Umbilical cord (tissue), 2 donors: ENCODE measurements around the gene PI4KB. TPM values are rescaled to one million over a fixed set of nuclear protein-coding genes. Genes with fewer than 3 reads are reported as not detected.
"Not testable (repeated sequence)": the region's sequence is repeated elsewhere in the genome, so short reads cannot be mapped to it uniquely, and the experiment has no call there.

Experiments
- DNase-seq: peaks from one replicate; pipeline ENCODE4 v3.0.0-alpha.2; 2015; ENCODE audit warnings: low spot score
- total RNA-seq: library from RNA; depleted of rRNA; stranded (reverse); fragments of >200 nt; gene quantifications from one replicate; pipeline ENCODE4 v1.2.3, GENCODE V29; 2014; ENCODE audit warnings: low replicate concordance; ENCODE audit not compliant: insufficient read depth

PI4KB gene
- 44.3 TPM for total RNA-seq

DNA sequence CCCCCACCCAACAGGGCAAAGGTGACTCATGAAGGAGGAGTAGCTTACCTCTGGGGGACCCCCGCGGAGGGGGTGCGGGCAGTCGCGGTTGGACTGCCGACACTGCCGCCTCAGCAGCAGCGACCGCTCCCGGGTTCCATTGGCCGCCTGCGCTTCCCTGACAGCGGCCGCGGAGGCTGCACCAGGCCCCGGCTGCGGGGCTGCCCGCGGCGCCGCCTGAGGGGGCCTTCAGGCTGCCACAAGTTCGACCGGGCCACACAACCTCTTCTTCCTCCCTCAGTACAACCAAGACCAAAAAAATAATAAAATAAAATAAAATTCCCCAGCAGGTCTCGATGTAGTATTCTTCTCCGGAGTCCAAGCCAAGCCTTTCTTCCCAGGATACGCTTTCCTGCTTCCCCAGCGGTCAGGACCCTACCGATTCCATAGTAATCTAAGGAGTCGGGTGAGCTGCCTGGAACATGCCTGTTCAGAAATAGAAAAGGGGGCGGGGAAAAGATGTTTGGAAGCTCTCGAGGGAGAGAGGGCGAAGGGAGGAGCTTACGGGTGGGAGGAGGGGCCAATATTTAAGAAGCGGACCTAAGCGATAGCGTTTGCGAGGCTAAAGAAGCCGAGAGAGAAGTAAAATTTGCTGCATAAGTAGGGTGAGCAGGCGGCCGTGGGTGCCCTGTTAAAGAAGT is at the start of gene PI4KB:
Gene PI4KB, minus strand, starts transcription at position 194 of the 680 bp plus-strand sequence. CDS start 10,935 bp downstream, outside the sequence.
- peak; percentile 100 for DNase-seq

- DNase-seq, result no peak
Measured at GRCh38 chr1:151373196-151373595, 46.0 kb upstream of the PI4KB start.

DNA sequence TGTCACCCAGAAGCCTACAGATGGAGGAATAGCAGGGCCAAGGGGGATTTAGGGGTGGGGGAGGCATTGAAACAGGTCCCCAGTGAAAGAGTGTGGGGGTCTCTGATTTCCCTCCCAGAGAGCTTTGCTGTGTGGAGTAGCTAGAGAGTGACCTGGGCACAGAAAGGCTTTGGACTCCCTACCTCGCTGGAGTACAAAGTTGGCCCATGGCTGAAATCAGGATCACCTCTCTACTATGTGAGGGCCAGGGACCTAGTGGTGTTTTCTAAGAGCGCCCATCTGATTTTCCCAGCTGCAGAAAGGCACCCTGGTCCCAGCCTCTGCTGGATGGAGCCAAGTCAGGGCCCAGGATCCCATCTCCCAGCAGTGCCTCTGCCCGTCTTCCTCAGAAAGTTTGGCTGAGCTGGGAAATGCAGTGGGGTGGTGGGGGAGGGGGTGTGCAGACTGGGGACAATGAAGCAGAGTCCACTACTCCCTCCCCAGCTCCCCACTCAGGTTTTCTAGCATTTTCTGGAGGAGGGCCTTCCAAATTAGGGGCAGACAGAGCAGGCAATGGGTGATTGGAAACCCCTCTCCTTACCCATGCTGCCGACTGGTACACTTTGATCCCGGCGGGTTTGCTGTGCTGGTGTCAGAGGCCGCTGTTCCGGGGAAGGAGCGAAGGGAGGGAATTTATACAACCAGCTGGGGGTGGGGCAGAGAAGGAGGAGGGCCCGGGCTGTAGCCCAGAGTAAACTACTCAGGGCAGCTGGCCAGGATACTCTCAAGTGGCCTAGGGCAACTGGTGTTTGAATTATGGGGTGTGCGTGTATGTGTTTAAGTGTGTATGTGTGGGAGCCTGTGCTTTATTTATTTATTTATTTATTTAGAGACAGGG is 45.1 kb upstream of the PI4KB start, which contains the start of gene SELENBP1:
Gene SELENBP1, minus strand, starts transcription at position 648 of the 877 bp plus-strand sequence. Its CDS starts 64 bp downstream, at position 584.
- peak; percentile 90 for DNase-seq

DNA sequence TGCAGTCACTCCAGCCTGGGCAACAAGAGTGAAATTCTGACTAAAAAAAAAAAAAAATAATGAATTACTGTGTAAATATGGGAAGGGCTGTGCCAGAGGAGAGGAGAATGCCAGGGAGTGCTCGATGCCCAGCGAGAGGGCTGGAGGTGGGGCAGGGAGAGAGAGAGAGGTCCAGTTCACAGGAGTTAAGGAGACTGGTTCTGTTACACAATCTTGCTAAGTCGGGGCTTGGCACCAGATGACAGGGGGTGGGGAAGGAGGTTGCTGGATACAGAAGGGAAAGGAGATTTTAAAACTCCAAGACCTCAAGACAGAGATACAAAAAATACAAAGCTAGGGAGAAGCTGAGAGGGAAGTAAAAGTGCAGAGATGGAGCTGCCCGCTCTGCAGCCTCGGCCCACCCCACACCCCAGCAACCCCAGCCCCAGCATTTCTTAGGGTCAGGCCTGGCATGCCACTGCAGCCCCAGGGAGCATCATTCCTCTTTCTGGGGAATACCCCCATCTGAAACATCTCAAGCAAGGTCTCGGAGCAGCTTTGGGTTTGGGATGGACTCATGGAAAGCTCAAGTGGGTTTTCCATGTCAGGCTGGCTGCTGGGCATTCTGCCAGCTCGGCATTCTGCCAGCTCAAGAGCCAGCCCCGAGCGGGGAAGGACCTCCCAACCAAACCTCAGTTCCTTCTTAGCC is 44.3 kb upstream of the PI4KB start:
- DNase-seq, result peak; percentile 87

DNA sequence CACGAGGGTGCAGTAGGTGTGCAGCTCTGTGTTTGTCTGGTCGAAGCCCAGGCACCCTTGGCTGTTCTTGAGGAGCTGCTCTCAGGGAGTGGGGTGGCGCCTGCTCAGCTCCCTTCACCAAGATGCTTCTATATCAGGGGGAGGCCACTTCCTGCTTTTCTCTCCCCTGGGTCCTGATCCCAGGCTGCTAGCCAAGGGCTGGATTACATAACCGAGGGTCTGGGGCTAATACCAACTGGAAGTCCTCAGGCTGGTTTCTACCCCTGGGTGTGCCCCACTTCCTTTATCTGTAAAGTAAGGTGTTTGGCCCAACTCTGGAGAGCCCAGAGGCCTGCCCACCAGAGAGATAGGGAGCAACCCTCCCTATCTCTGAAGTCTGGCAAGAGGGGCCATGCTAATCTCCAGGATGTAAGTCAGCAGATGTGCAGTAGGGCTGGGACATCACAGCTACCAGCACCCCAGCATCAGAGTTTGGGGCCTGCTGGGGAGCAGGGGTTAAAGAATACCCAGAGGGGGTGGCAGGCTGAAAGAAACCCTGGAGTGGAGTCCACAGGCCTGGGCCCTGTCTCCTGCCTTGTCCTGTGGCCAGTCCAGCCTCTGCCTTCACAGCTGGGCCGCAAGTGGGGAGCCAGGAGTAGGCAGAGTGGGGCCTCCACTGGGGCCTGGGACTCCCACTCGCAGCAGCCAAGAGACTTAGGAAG is 43.1 kb upstream of the PI4KB start:
- peak; percentile 85 for DNase-seq

DNA sequence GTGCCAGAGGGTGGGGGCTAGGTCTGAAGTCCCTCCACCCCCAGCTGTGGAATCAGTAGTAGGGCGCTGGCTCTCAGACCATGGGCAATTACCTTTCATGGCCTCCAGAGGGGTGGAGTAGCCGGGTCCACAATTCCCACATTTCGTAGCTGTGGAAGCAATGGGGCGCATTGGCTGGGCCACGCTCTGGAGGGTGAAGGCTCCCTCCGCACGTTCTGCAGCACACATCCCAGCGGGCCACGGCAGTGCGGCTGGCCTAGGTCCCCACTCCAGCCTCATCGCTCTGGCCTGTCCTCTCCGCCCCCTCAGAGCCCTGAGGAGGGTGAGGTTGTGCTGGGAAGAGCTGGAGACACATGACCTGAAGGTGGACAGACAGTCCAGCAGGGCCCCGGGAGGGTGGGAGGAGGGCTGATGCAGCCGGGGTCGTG is 42.4 kb upstream of the PI4KB start:
- DNase-seq, result no peak

- no peak for DNase-seq
Measured at GRCh38 chr1:151369302-151369610, 42.0 kb upstream of the PI4KB start.

- DNase-seq, result no peak
Measured at GRCh38 chr1:151368393-151369301, 41.4 kb upstream of the PI4KB start.

DNA sequence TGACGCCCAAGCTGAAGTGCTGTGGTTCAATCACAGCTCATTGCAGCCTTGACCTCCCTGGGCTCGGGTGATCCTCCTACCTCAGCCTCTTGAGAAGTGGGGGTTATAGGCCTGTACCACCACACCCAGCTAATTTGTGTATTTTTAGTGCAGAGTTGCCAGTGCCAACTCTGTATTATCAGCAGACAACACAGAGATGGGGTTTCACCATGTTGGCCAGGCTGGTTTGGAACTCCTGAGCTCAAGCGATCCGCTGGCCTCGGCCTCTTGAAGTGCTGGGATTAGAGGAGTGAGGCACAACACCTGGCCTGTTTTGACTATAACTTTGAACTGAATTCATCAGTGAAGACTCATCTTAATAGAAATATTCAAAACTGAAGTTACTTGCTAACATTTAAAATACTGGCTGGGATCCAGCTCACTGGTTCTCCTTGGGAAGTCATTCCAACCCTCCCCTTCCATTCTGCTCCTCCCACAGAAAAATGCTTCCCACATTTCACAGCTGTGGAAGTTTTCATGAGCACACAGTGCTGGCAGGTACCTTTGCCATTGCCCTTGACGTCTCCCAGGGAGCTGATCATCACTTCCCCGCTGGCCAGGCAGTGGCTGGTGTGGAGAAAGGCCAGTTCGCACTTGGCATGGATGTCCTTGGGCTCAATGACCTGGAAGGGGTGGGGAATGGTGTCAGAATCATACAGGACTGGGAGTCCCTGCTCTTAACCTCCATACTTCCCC is 40.6 kb upstream of the PI4KB start:
- peak; percentile 53 for DNase-seq

GRCh38 chr1:151364996-151365395 is 37.8 kb upstream of the PI4KB start:
- no peak for DNase-seq

DNA sequence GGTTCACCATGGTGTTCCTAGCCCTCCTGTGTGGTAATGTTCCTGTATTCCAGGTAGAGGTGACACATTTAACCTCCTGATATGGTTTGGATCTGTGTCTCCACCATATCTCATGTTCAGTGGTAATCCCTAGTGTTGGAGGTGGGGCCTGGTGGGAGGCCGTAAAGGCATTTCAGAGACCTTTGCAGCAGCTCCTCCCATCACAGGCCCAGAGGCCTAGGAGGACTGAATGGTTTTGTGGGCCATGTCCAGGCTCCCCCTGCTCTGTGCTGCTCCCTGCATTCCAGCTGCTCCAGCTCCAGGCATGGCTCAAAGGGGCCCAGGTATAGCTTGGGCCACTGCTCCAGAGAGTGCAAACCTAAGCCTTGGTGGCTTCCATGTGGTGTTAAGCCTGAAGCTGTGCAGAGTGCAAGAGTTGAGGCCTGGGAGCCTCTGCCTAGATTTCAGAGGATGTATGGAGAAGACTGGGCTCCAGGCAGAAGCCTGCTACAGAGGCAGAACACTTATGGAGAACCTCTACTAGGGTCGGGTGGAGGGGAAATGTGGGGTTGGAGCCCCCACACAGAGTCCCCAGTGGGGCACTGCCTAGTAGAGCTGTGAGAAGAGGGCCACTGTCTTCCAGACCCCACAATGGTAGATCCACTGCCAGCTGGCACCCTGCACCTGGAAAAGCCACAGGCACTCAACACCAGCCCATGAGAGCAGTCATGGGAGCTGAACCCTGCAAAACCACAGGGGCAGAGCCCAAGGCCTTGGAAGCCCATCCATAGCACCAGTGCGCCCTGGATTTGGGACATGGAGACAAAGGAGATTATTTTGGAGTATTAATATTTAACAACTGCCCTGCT is 35.3 kb upstream of the PI4KB start:
- no peak for DNase-seq

GRCh38 chr1:151361883-151362282 is 34.7 kb upstream of the PI4KB start:
- DNase-seq, result no peak

- peak; percentile 86 for DNase-seq
Measured at GRCh38 chr1:151356696-151357095, 29.5 kb upstream of the PI4KB start.

GRCh38 chr1:151352021-151352718 is 25.0 kb upstream of the PI4KB start:
- no peak for DNase-seq

DNA sequence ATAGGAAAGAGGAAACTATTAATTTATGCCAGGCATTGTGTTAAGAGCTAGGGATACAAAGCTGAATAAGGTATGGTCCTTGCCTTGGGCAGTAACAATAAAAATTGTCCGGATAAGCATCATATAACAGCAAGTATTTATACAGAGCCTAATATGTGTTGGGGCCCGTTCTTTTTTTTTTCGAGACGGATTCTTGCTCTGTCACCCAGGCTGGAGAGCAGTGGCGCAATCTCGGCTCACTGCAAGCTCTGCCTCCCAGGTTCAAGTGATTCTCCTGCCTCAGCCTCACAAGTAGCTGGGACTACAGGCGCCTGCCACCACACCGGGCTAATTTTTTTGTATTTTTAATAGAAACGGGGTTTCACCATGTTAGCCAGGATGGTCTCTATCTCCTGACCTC is 23.1 kb upstream of the PI4KB start:
- DNase-seq, result not testable (repeated sequence)

GRCh38 chr1:151347523-151348246 is 20.5 kb upstream of the PI4KB start:
- no peak for DNase-seq

DNA sequence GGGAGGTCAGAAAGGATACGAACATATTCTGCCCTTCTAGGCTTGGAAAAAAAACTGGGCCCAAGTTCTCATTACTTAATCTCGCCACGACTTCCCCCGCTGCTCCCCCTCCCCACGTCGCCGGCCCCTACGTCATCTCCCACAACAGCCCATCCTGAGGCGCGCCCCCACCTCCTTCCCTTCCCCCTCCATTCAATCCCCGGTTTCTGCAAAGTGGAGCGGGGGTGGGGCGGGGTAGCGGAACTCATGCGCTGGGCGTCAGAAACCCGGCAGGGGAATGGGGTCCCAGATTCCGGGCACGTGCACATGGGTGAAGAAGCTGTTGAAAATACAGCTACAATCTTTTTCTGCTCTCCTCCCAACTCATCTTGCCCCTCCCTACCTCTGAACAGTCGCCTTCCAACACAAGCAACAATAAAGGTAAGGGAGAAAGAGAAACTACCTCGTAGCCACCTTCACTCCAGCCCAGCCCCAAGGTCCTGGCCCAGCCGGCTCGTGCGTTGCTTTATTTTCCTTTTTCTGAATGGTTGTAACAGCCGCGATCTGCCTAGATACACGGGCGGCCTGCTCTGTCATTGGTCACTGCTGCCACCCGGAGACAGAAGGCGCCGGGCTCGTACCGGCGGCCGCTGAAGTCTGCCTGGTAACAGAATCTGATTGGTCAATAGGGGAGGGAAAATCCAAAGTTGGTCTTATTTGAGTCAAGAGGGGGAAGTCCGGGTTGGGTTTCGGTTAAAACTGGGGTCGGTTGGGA is 19.7 kb upstream of the PI4KB start, which contains the start of gene RFX5:
Gene RFX5, minus strand, starts transcription at position 484 of the 754 bp plus-strand sequence. CDS start 932 bp downstream, outside the sequence.
- peak; percentile 99 for DNase-seq
